ENCODE results near the gene DTX2.
"Not testable (repeated sequence)": the region's sequence is repeated elsewhere in the genome, so short reads cannot be mapped to it uniquely, and the experiment has no call there.

Gene DTX2

DNA sequence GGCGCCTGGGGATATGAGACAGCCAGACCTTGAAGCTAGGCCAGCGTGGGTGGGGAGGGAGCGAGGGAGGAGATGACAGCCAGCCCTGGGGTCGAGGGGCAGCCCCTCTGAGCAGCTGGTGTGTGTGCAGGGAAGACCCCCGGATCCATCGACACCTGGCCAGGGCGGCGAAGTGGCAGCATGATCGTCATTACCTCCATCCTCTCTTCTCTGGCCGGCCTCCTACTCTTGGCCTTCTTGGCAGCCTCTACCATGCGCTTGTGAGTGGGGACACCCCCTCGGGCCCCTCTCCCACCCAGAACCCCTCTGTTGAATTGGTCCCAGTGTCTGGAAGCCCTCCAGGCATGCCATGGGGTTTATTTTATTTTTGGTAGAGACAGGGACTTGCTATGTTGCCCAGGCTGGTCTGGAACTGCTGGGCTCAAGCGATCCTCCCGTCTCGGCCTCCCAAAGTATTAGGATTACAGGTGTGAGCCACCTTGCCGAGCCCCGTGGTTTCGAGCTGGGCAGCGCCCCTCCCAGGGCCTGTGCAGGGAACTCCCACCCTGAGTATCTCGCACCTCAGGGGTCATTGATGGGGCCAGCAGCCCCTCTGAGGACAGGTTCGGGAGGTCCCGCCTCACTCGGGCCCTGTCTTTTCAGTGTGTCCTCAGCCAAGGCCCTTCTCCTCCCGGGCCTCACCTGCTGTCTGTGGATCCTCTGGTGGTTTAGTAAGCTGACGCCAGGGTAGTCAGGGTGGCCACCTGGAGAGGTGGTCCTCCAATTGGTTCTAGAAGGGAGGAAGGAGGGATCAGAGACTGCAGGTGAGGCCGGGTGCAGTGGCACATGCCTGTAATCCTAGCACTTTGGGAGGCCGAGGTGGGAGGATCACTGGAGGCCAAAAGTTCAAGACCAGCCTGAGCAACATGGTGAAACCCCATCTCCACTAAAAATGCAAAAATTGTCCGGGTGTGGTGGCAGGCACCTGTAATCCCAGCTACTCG, 52.6 kb downstream of the DTX2 start:
- no peak for DNase-seq

DNA sequence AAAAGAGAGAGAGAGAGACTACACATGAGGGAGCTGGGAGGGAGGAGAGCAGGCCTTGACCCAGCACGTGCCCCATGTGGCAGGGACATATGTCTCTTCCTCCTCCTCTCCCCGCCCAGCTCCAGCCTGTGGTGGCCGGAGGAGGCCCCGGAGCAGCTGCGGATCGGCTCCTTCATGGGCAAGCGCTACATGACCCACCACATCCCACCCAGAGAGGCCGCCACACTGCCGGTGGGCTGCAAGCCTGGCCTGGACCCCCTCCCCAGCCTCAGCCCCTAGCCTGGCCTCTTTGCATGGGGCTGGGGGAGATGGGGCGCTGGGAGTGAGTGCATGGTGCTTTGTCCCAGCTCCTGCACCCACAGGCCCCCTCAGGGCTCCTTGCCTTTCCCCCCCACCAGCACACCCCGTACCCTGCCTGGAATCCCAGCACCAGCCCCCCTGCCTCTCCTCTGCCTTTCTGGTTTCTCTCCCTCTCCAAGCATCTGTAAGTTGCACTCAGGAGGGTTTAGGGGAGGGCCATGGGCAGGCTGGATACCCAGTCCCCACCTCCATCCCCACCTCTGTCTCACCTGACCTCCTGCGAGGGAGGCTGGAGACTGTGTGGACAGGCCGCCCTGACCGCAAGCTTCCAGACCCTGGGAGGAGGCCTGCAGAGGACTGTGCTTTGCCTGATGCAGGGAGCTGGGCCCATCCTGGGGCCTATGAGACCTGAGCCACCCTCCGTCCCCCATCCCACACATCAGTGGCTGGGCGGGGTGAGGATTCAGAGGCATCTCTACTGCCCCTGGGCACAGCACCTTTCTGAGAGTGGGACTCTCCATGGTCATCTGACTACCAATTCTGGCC, 53.6 kb downstream of the DTX2 start:
- no peak for DNase-seq

GRCh38 chr7:76515999-76516443, 54.5 kb downstream of the DTX2 start:
- no peak for DNase-seq

DNA sequence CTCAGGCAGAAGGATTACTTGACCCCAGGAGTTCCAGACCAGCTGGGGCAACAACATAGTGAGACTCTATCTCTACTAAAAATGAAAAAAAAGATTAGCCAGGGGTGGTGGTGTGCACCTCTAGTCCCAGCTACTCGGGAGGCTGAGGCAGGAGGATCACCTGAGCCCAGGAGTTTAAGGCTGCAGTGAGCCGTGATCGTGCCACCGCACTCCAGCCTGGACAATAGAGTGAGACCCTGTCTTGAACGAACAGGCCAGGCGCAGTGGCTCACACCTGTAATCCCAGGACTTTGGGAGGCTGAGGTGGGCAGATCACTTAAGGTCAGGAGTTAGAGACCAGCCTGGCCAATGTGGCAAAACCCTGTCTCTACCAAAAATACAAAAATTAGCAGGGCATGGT, 55.4 kb downstream of the DTX2 start:
- not testable (repeated sequence) for DNase-seq

GRCh38 chr7:76526183-76526582, 64.7 kb downstream of the DTX2 start:
- not testable (repeated sequence) for DNase-seq

- DNase-seq: not testable (repeated sequence)
Observed at GRCh38 chr7:76531643-76532042, 70.1 kb downstream of the DTX2 start.

- DNase-seq: not testable (repeated sequence)
Observed at GRCh38 chr7:76543197-76543596, 81.7 kb downstream of the DTX2 start, which contains the start of gene SPDYE16. Gene SPDYE16 (minus strand): TSS chr7:76543297. CDS start chr7:76541459, 1,838 bp downstream.

DNA sequence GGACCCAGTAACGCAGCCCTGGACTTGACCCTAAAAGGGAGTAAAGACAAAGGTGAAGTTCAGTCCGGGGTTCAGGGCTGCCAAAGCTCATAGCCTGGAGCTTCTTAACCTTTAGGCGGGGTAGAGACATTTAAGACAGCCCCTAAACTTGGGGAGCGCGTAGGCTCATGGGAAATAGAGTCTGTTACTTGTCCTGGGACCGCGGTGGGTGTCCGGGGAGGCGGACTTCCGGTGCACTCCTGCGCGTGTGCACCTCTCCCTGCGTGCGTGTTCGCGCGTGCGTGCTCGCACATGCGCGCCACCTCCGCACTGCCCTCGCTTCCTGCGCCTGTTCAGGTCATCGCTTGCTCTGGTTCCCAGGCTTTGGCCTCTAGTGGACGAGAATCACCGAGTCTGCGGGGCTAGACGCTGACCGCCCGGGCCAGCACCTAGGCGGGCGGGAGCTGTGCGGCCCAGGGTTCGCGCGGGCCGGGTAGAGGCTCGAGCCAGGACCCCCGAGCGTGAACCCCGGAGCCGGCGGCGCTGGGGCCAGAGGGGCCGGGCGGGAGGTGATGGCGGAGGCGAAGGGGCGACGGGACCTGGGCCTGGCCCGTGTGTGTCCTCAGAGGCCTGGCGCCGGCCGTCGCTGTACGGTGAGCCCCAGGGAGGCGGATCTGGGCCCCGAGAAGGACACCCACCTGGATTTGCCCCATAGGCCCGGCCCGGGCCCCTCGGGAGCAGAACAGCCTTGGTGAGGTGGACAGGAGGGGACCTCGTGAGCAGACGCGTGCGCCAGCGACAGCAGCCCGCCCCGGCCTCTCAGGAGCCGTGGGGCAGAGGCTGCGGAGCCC, 87.7 kb downstream of the DTX2 start:
- DNase-seq: peak; percentile 4

DNA sequence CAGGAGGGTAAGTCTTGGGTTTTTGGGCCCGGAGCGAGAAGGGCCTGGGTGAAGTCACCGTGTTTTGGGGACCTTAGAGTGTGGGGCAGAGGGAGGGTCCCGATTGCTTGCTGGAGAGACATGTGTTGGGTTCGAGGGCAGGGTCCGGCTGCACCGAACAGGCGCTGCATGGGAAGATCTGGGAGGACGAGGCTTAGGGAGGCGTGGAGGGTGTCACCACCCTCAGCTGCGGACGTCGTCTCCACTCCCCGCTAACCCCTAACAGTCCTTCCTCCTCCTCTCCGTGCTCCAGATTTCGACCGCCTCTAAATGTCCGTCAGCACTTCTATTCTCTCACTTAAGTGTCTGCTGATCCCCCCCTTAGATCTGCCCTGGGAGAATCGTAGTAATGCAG, 88.3 kb downstream of the DTX2 start:
- DNase-seq: not testable (repeated sequence)

GRCh38 chr7:76551992-76552391, 90.5 kb downstream of the DTX2 start:
- DNase-seq: not testable (repeated sequence)
